ENCODE measurements around the gene P2RY11. TPM values are rescaled to one million over a fixed set of nuclear protein-coding genes. Genes with fewer than 3 reads are reported as not detected.

The P2RY11 gene
- total RNA-seq, 1 experiment from 2014 or later = 23.7 TPM

- Histone ChIP-seq H3K4me1 (replicated peaks; ENCODE audit: insufficient read depth) (no peaks in the 10 kb centered on the region), H3F3A (ENCODE audit: insufficient read depth, low read depth) (peaks cover 91% of the 10 kb centered on the region), H3K4me3 (no peak overlapping the region), H3K27me3 (ENCODE audit: insufficient read depth, low read depth) (no peaks in the 10 kb centered on the region), H3K4me2 (no peak overlapping the region), H3K27ac (no peak overlapping the region), H3K9me2 (ENCODE audit: insufficient read depth) (no peaks in the 10 kb centered on the region), H3K36me3 (ENCODE audit: low read depth) (peaks cover 46% of the 10 kb centered on the region), H4K20me1 (ENCODE audit: insufficient read depth) (peaks cover 80% of the 10 kb centered on the region), H2AFZ (no peak overlapping the region), H3K79me2 (ENCODE audit: low read depth) (peaks cover 26% of the 10 kb centered on the region), H3K9me3 (ENCODE audit: insufficient read depth, low read depth) (no peaks in the 10 kb centered on the region)
- ChIA-PET POLR2A (ENCODE audit: unreplicated experiment) (no interaction called here), CTCF (no interaction called here)
- intact Hi-C loops (cut with micrococcal nuclease; ENCODE audit: unreplicated experiment) = no loop called here
- no peak for DNase-seq
- BruUV-seq (replicated peaks) = no TSS peak
- TF ChIP-seq EZH2 (IDR thresholded peaks at IDR 0.05; ENCODE audit: low read depth) = no peak
- TF ChIP-seq, protein P1, sequence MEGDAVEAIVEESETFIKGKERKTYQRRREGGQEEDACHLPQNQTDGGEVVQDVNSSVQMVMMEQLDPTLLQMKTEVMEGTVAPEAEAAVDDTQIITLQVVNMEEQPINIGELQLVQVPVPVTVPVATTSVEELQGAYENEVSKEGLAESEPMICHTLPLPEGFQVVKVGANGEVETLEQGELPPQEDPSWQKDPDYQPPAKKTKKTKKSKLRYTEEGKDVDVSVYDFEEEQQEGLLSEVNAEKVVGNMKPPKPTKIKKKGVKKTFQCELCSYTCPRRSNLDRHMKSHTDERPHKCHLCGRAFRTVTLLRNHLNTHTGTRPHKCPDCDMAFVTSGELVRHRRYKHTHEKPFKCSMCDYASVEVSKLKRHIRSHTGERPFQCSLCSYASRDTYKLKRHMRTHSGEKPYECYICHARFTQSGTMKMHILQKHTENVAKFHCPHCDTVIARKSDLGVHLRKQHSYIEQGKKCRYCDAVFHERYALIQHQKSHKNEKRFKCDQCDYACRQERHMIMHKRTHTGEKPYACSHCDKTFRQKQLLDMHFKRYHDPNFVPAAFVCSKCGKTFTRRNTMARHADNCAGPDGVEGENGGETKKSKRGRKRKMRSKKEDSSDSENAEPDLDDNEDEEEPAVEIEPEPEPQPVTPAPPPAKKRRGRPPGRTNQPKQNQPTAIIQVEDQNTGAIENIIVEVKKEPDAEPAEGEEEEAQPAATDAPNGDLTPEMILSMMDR (conservative IDR thresholded peaks at IDR 0.05) = peak; percentile 53
These were observed 1.6 kb downstream of the P2RY11 start for GRCh38 chr19:10112895-10113591.

DNA sequence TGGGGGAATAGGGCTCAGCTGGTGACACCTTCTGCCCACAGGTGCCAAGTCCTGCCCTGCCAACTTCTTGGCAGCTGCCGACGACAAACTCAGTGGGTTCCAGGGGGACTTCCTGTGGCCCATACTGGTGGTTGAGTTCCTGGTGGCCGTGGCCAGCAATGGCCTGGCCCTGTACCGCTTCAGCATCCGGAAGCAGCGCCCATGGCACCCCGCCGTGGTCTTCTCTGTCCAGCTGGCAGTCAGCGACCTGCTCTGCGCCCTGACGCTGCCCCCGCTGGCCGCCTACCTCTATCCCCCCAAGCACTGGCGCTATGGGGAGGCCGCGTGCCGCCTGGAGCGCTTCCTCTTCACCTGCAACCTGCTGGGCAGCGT is 2.1 kb downstream of the P2RY11 start:
- ChIA-PET POLR2A (ENCODE audit: unreplicated experiment) (no interaction called here), CTCF (no interaction called here)
- no peak overlapping the region for H2AFZ ChIP-seq
- H3K4me2 ChIP-seq = no peak overlapping the region
- peaks cover 88% of the 10 kb centered on the region for H3F3A ChIP-seq (ENCODE audit: insufficient read depth, low read depth)
- intact Hi-C loops (cut with micrococcal nuclease; ENCODE audit: unreplicated experiment) = no loop called here
- no peaks in the 10 kb centered on the region for H3K27me3 ChIP-seq (ENCODE audit: insufficient read depth, low read depth)
- H3K4me1 ChIP-seq (replicated peaks; ENCODE audit: insufficient read depth) = no peaks in the 10 kb centered on the region
- peaks cover 40% of the 10 kb centered on the region for H3K36me3 ChIP-seq (ENCODE audit: low read depth)
- peaks cover 85% of the 10 kb centered on the region for H4K20me1 ChIP-seq (ENCODE audit: insufficient read depth)
- BruUV-seq (replicated peaks) = no TSS peak
- no peak for TF ChIP-seq EZH2 (IDR thresholded peaks at IDR 0.05; ENCODE audit: low read depth)
- TF ChIP-seq, protein P1 (conservative IDR thresholded peaks at IDR 0.05) = no peak
- no peaks in the 10 kb centered on the region for H3K9me2 ChIP-seq (ENCODE audit: insufficient read depth)
- no peaks in the 10 kb centered on the region for H3K9me3 ChIP-seq (ENCODE audit: insufficient read depth, low read depth)
- no peak for DNase-seq
- peaks cover 26% of the 10 kb centered on the region for H3K79me2 ChIP-seq (ENCODE audit: low read depth)
- no peak overlapping the region for H3K27ac ChIP-seq
- H3K4me3 ChIP-seq = no peak overlapping the region

- ChIA-PET CTCF (no interaction called here), POLR2A (ENCODE audit: unreplicated experiment) (no interaction called here)
- DNase-seq = no peak
- Histone ChIP-seq H3K36me3 (ENCODE audit: low read depth) (peaks cover 35% of the 10 kb centered on the region), H2AFZ (no peak overlapping the region), H3K9me3 (ENCODE audit: insufficient read depth, low read depth) (no peaks in the 10 kb centered on the region), H3K9me2 (ENCODE audit: insufficient read depth) (no peaks in the 10 kb centered on the region), H3F3A (ENCODE audit: insufficient read depth, low read depth) (peaks cover 86% of the 10 kb centered on the region), H3K4me2 (no peak overlapping the region), H3K27ac (no peak overlapping the region), H3K27me3 (ENCODE audit: insufficient read depth, low read depth) (no peaks in the 10 kb centered on the region), H3K4me3 (no peak overlapping the region), H3K79me2 (ENCODE audit: low read depth) (peaks cover 26% of the 10 kb centered on the region), H3K4me1 (replicated peaks; ENCODE audit: insufficient read depth) (no peaks in the 10 kb centered on the region), H4K20me1 (ENCODE audit: insufficient read depth) (peaks cover 86% of the 10 kb centered on the region)
- intact Hi-C loops (cut with micrococcal nuclease; ENCODE audit: unreplicated experiment) = no loop called here
- no TSS peak for BruUV-seq (replicated peaks)
- no peak for TF ChIP-seq EZH2 (IDR thresholded peaks at IDR 0.05; ENCODE audit: low read depth)
These were observed 2.6 kb downstream of the P2RY11 start for GRCh38 chr19:10113964-10114650.

Data from PC-9 (cell line).